HEK293T (cell line): Measurements from ENCODE around the gene NEO1.

Source experiments
- CTCF ChIA-PET: fragments of 350-600 bp; formaldehyde crosslinking; extraction: SDS; loops from one replicate; lab custom pipeline; 2021; ENCODE audit warnings: antibody characterized with exemption, inconsistent platforms; lab: Yijun Ruan, JAX
- POLR2A ChIA-PET: fragments of 350-600 bp; formaldehyde crosslinking; extraction: SDS; loops from one replicate; lab custom pipeline; 2020; ENCODE audit warnings: antibody characterized with exemption, inconsistent platforms; lab: Yijun Ruan, JAX
- DNase-seq: peaks from one replicate; pipeline ENCODE4 v3.0.0; 2012; ENCODE audit warnings: mixed read lengths; ENCODE audit errors: extremely low spot score
- ARNT ChIP-seq: fragments of 450-650 bp; IDR thresholded peaks from 2 replicates; pipeline ENCODE4 v1.6.1; 2017; ENCODE audit warnings: mild to moderate bottlenecking
- BHLHE40 ChIP-seq: fragments of 450-650 bp; IDR thresholded peaks from 2 replicates; pipeline ENCODE4 v1.6.1; 2016; ENCODE audit warnings: mild to moderate bottlenecking, moderate library complexity, borderline replicate concordance
- CTBP1 ChIP-seq: fragments of 450-650 bp; IDR thresholded peaks from 2 replicates; pipeline ENCODE4 v1.6.1; 2016; ENCODE audit warnings: borderline replicate concordance
- ELF4 ChIP-seq: fragments of 450-650 bp; IDR thresholded peaks from 2 replicates; pipeline ENCODE4 v1.6.1; 2017; ENCODE audit warnings: antibody characterized with exemption
- FOXA1 ChIP-seq: fragments of 450-650 bp; IDR thresholded peaks from 2 replicates; pipeline ENCODE4 v1.6.1; 2016; ENCODE audit warnings: mild to moderate bottlenecking
- FOXK2 ChIP-seq: fragments of 450-650 bp; IDR thresholded peaks from 2 replicates; pipeline ENCODE4 v1.6.1; 2016; ENCODE audit warnings: mild to moderate bottlenecking
- FOXM1 ChIP-seq: fragments of 450-650 bp; IDR thresholded peaks from 2 replicates; pipeline ENCODE4 v1.6.1; 2017; ENCODE audit warnings: mild to moderate bottlenecking, borderline replicate concordance
- HDGF ChIP-seq: fragments of 450-650 bp; IDR thresholded peaks from 2 replicates; pipeline ENCODE4 v1.6.1; 2017; ENCODE audit warnings: antibody characterized with exemption, borderline replicate concordance
- L3MBTL2 ChIP-seq: fragments of 450-650 bp; conservative IDR thresholded peaks from 2 replicates; pipeline ENCODE4 v1.6.1; 2016; ENCODE audit warnings: mild to moderate bottlenecking
- LEF1 ChIP-seq: fragments of 450-650 bp; IDR thresholded peaks from 2 replicates; pipeline ENCODE4 v1.6.1; 2017; ENCODE audit warnings: mild to moderate bottlenecking, borderline replicate concordance
- NFRKB ChIP-seq: fragments of 450-650 bp; IDR thresholded peaks from 2 replicates; pipeline ENCODE4 v1.6.1; 2016; ENCODE audit warnings: mild to moderate bottlenecking, moderate library complexity
- PKNOX1 ChIP-seq: fragments of 450-650 bp; IDR thresholded peaks from 2 replicates; pipeline ENCODE4 v1.6.1; 2016
- SP1 ChIP-seq: fragments of 450-650 bp; IDR thresholded peaks from 2 replicates; pipeline ENCODE4 v1.6.1; 2017
- SUZ12 ChIP-seq: fragments of 450-650 bp; IDR thresholded peaks from 2 replicates; pipeline ENCODE4 v1.6.1; 2016; ENCODE audit warnings: mild to moderate bottlenecking
- TARDBP ChIP-seq: fragments of 450-650 bp; IDR thresholded peaks from 2 replicates; pipeline ENCODE4 v1.6.1; 2016
- ZNF384 ChIP-seq: fragments of 450-650 bp; IDR thresholded peaks from 2 replicates; pipeline ENCODE4 v1.6.1; 2016

Gene NEO1

GRCh38 chr15:73268457-73268856 is 216.2 kb downstream of the NEO1 start:
- TF ChIP-seq CTBP1 = no peak
- TF ChIP-seq ELF4 = no peak
- TF ChIP-seq BHLHE40 = no peak
- no peak for TF ChIP-seq NFRKB
- no peak for TF ChIP-seq FOXK2
- no peak for TF ChIP-seq FOXM1
- no peak for TF ChIP-seq HDGF
- no peak for TF ChIP-seq FOXA1
- no peak for TF ChIP-seq SP1
- TF ChIP-seq L3MBTL2 = no peak
- no peak for TF ChIP-seq TARDBP
- no peak for TF ChIP-seq LEF1
- no peak for DNase-seq
- ChIA-PET CTCF (interaction anchor here (1.3 kb wide), 1 partner anchor 9 kb away, joined by 4 read pairs; no protein-coding TSS in a partner anchor), POLR2A (no interaction called here)

- no peak for DNase-seq
- no peak for TF ChIP-seq SUZ12
- no peak for TF ChIP-seq TARDBP
- TF ChIP-seq FOXA1 = no peak
- TF ChIP-seq FOXK2 = no peak
- TF ChIP-seq FOXM1 = no peak
- TF ChIP-seq ARNT = no peak
- no peak for TF ChIP-seq BHLHE40
- no peak for TF ChIP-seq CTBP1
- TF ChIP-seq SP1 = no peak
- no peak for TF ChIP-seq ELF4
- no peak for TF ChIP-seq PKNOX1
- no peak for TF ChIP-seq HDGF
- no peak for TF ChIP-seq ZNF384
- ChIA-PET POLR2A (no interaction called here), CTCF (no interaction called here)
Measured at GRCh38 chr15:73270366-73271097, 218.3 kb downstream of the NEO1 start.

GRCh38 chr15:73273181-73274002 is 221.1 kb downstream of the NEO1 start:
- peak; percentile 69 for DNase-seq
- TF ChIP-seq FOXA1 (no peak), PKNOX1 (peak; percentile 36; the same call in 1 of the 2 replicates)
- CTCF ChIA-PET = interaction anchor here (0.6 to 2.2 kb wide), 7 partner anchors 8 to 36 kb away, joined by 3 to 15 read pairs (median 4); no protein-coding TSS in a partner anchor
- POLR2A ChIA-PET = no interaction called here

- TF ChIP-seq ELF4 (no peak), PKNOX1 (no peak), L3MBTL2 (no peak), SUZ12 (no peak), FOXA1 (no peak), HDGF (no peak), ZNF384 (no peak), NFRKB (no peak), SP1 (no peak), LEF1 (no peak), ARNT (no peak), CTBP1 (no peak), FOXM1 (no peak), TARDBP (no peak)
- DNase-seq = no peak
- ChIA-PET CTCF (interaction anchor here (1.0 to 2.2 kb wide), 4 partner anchors 10 to 553 kb away, joined by 3 to 8 read pairs (median 4); no protein-coding TSS in a partner anchor), POLR2A (no interaction called here)
Measured at GRCh38 chr15:73275862-73276261, 223.6 kb downstream of the NEO1 start.

GRCh38 chr15:73282567-73283365 is 230.5 kb downstream of the NEO1 start:
- POLR2A ChIA-PET = interaction anchor here (1.1 kb wide), 1 partner anchor 48 kb away, joined by 3 read pairs; no protein-coding TSS in a partner anchor
- no peak for DNase-seq
- TF ChIP-seq L3MBTL2 (no peak), LEF1 (no peak), SP1 (no peak), NFRKB (no peak), BHLHE40 (no peak), PKNOX1 (no peak), FOXM1 (no peak), TARDBP (no peak), FOXK2 (no peak), ZNF384 (no peak), FOXA1 (no peak), HDGF (no peak), CTBP1 (no peak), ARNT (no peak), SUZ12 (no peak)
- CTCF ChIA-PET = interaction anchor here (1.2 kb wide), 1 partner anchor 9 kb away, joined by 3 read pairs; no protein-coding TSS in a partner anchor
